Measurements from ENCODE around the gene FRAT1.
"Not testable (repeated sequence)": the region's sequence is repeated elsewhere in the genome, so short reads cannot be mapped to it uniquely, and the experiment has no call there.

Gene FRAT1

GRCh38 chr10:97333601-97334369 lies 14.7 kb downstream of the FRAT1 start:
- DNase-seq (ENCODE audit: insufficient read length, low spot score), result peak; percentile 51
- TF ChIP-seq POLR2AphosphoS5 (IDR thresholded peaks at IDR 0.05; ENCODE audit: low read depth, low read length), result no peak
- peak; percentile 24; the same call in 1 of the 2 replicates for TF ChIP-seq SPI1 (IDR thresholded peaks at IDR 0.05; ENCODE audit: low read depth, low read length)
- no peak for FAIRE-seq

- FAIRE-seq (peak; percentile 96), DNase-seq (ENCODE audit: insufficient read length, low spot score) (peak; percentile 94)
- TF ChIP-seq TAF1 (IDR thresholded peaks at IDR 0.05; ENCODE audit: low read depth, low read length) (no peak), PAX5 (IDR thresholded peaks at IDR 0.05; ENCODE audit: insufficient read depth, low read length, severe bottlenecking) (no peak), POLR2A (IDR thresholded peaks at IDR 0.05; ENCODE audit: low read depth, low read length) (no peak), POLR2AphosphoS5 (IDR thresholded peaks at IDR 0.05; ENCODE audit: low read depth, low read length) (no peak), SPI1 (IDR thresholded peaks at IDR 0.05; ENCODE audit: low read depth, low read length) (no peak), POU2F2 (IDR thresholded peaks at IDR 0.05; ENCODE audit: low read depth, low read length) (no peak)
These were observed 15.5 kb downstream of the FRAT1 start, which contains the start of gene FRAT2 for GRCh38 chr10:97334370-97335175. TSS of gene FRAT2 (minus strand) at chr10:97334729. CDS start at chr10:97334572, 157 bp downstream.

- TF ChIP-seq POU2F2 (IDR thresholded peaks at IDR 0.05; ENCODE audit: low read depth, low read length), result no peak
- no peak for TF ChIP-seq TAF1 (IDR thresholded peaks at IDR 0.05; ENCODE audit: low read depth, low read length)
- no peak for TF ChIP-seq POLR2AphosphoS5 (IDR thresholded peaks at IDR 0.05; ENCODE audit: low read depth, low read length)
- no peak for TF ChIP-seq PAX5 (IDR thresholded peaks at IDR 0.05; ENCODE audit: insufficient read depth, low read length, severe bottlenecking)
- TF ChIP-seq POLR2A (IDR thresholded peaks at IDR 0.05; ENCODE audit: low read depth, low read length), result no peak
- no peak for TF ChIP-seq SPI1 (IDR thresholded peaks at IDR 0.05; ENCODE audit: low read depth, low read length)
- FAIRE-seq (no peak), DNase-seq (ENCODE audit: insufficient read length, low spot score) (no peak)
These were observed 16.1 kb downstream of the FRAT1 start for GRCh38 chr10:97335188-97335619.

GRCh38 chr10:97336006-97336405 lies 16.9 kb downstream of the FRAT1 start:
- FAIRE-seq (no peak), DNase-seq (ENCODE audit: insufficient read length, low spot score) (no peak)
- no peak for TF ChIP-seq PAX5 (IDR thresholded peaks at IDR 0.05; ENCODE audit: insufficient read depth, low read length, severe bottlenecking)
- TF ChIP-seq SPI1 (IDR thresholded peaks at IDR 0.05; ENCODE audit: low read depth, low read length), result no peak
- TF ChIP-seq TAF1 (IDR thresholded peaks at IDR 0.05; ENCODE audit: low read depth, low read length), result no peak
- TF ChIP-seq POU2F2 (IDR thresholded peaks at IDR 0.05; ENCODE audit: low read depth, low read length), result no peak
- no peak for TF ChIP-seq POLR2AphosphoS5 (IDR thresholded peaks at IDR 0.05; ENCODE audit: low read depth, low read length)
- TF ChIP-seq POLR2A (IDR thresholded peaks at IDR 0.05; ENCODE audit: low read depth, low read length), result no peak

- DNase-seq (ENCODE audit: insufficient read length, low spot score), result no peak
- no peak for FAIRE-seq
- TF ChIP-seq POLR2AphosphoS5 (IDR thresholded peaks at IDR 0.05; ENCODE audit: low read depth, low read length), result no peak
- no peak for TF ChIP-seq POLR2A (IDR thresholded peaks at IDR 0.05; ENCODE audit: low read depth, low read length)
These were observed 17.4 kb downstream of the FRAT1 start for GRCh38 chr10:97336446-97336845.

GRCh38 chr10:97336942-97337831 lies 18.1 kb downstream of the FRAT1 start:
- DNase-seq (ENCODE audit: insufficient read length, low spot score) (no peak), FAIRE-seq (no peak)
- TF ChIP-seq TAF1 (IDR thresholded peaks at IDR 0.05; ENCODE audit: low read depth, low read length) (no peak), PAX5 (IDR thresholded peaks at IDR 0.05; ENCODE audit: insufficient read depth, low read length, severe bottlenecking) (no peak), POU2F2 (IDR thresholded peaks at IDR 0.05; ENCODE audit: low read depth, low read length) (no peak), POLR2A (IDR thresholded peaks at IDR 0.05; ENCODE audit: low read depth, low read length) (no peak), SPI1 (IDR thresholded peaks at IDR 0.05; ENCODE audit: low read depth, low read length) (no peak), POLR2AphosphoS5 (IDR thresholded peaks at IDR 0.05; ENCODE audit: low read depth, low read length) (no peak)

GRCh38 chr10:97338041-97338440 lies 19.0 kb downstream of the FRAT1 start:
- TF ChIP-seq POLR2AphosphoS5 (IDR thresholded peaks at IDR 0.05; ENCODE audit: low read depth, low read length) (no peak), SPI1 (IDR thresholded peaks at IDR 0.05; ENCODE audit: low read depth, low read length) (no peak), PAX5 (IDR thresholded peaks at IDR 0.05; ENCODE audit: insufficient read depth, low read length, severe bottlenecking) (no peak), TAF1 (IDR thresholded peaks at IDR 0.05; ENCODE audit: low read depth, low read length) (no peak), POLR2A (IDR thresholded peaks at IDR 0.05; ENCODE audit: low read depth, low read length) (no peak), POU2F2 (IDR thresholded peaks at IDR 0.05; ENCODE audit: low read depth, low read length) (no peak)
- DNase-seq (ENCODE audit: insufficient read length, low spot score), result no peak
- no peak for FAIRE-seq

GRCh38 chr10:97341416-97341815 lies 22.3 kb downstream of the FRAT1 start:
- FAIRE-seq, result no peak
- DNase-seq (ENCODE audit: insufficient read length, low spot score), result no peak
- TF ChIP-seq POU2F2 (IDR thresholded peaks at IDR 0.05; ENCODE audit: low read depth, low read length), result no peak
- TF ChIP-seq PAX5 (IDR thresholded peaks at IDR 0.05; ENCODE audit: insufficient read depth, low read length, severe bottlenecking), result no peak
- no peak for TF ChIP-seq POLR2A (IDR thresholded peaks at IDR 0.05; ENCODE audit: low read depth, low read length)
- TF ChIP-seq TAF1 (IDR thresholded peaks at IDR 0.05; ENCODE audit: low read depth, low read length), result no peak
- no peak for TF ChIP-seq SPI1 (IDR thresholded peaks at IDR 0.05; ENCODE audit: low read depth, low read length)
- TF ChIP-seq POLR2AphosphoS5 (IDR thresholded peaks at IDR 0.05; ENCODE audit: low read depth, low read length), result no peak

- not testable (repeated sequence) for DNase-seq (ENCODE audit: insufficient read length, low spot score); FAIRE-seq
These were observed 24.6 kb downstream of the FRAT1 start for GRCh38 chr10:97343664-97344063.
